ENCODE data around the gene PATJ.

PATJ gene

DNA sequence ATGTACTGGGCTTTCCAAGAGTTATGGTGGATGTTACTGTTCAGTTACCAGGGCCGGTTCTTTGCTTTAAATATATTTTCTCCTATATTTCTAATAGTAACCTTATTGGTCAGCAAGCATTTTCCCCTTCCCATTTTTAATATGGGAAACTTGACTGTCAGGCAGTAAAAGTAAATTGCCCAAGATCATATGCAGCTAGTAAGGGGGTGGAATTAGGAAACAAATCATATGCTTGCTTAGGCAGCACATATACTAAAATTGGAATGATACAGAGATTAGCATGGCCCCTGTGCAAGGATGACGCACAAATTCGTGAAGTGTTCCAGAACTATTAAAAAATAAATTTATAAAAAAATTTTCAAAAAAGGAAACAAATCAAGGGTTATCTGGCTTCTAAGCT lies 73.9 kb downstream of the PATJ start:
- no peak for DNase-seq (ENCODE audit: low read depth in 1 of 2, low spot score in 1 of 2)
- Histone ChIP-seq H3K27me3 (ENCODE audit: insufficient read depth, poor library complexity, severe bottlenecking) (peaks cover 2% of the 10 kb centered on the region), H3K27ac (replicated peaks) (no peak overlapping the region), H3K4me3 (replicated peaks; ENCODE audit: insufficient read depth, low read length) (no peak overlapping the region)
- TF ChIP-seq CTCF (IDR thresholded peaks at IDR 0.05; ENCODE audit: insufficient read depth, low read length), result no peak
- no peak for TF ChIP-seq GABPA (IDR thresholded peaks at IDR 0.05; ENCODE audit: low read depth)
- TF ChIP-seq, protein P1, sequence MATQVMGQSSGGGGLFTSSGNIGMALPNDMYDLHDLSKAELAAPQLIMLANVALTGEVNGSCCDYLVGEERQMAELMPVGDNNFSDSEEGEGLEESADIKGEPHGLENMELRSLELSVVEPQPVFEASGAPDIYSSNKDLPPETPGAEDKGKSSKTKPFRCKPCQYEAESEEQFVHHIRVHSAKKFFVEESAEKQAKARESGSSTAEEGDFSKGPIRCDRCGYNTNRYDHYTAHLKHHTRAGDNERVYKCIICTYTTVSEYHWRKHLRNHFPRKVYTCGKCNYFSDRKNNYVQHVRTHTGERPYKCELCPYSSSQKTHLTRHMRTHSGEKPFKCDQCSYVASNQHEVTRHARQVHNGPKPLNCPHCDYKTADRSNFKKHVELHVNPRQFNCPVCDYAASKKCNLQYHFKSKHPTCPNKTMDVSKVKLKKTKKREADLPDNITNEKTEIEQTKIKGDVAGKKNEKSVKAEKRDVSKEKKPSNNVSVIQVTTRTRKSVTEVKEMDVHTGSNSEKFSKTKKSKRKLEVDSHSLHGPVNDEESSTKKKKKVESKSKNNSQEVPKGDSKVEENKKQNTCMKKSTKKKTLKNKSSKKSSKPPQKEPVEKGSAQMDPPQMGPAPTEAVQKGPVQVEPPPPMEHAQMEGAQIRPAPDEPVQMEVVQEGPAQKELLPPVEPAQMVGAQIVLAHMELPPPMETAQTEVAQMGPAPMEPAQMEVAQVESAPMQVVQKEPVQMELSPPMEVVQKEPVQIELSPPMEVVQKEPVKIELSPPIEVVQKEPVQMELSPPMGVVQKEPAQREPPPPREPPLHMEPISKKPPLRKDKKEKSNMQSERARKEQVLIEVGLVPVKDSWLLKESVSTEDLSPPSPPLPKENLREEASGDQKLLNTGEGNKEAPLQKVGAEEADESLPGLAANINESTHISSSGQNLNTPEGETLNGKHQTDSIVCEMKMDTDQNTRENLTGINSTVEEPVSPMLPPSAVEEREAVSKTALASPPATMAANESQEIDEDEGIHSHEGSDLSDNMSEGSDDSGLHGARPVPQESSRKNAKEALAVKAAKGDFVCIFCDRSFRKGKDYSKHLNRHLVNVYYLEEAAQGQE (IDR thresholded peaks at IDR 0.05; ENCODE audit: insufficient replicate concordance, low read depth), result no peak

GRCh38 chr1:61818992-61819391 lies 76.7 kb downstream of the PATJ start:
- Histone ChIP-seq H3K27me3 (ENCODE audit: insufficient read depth, poor library complexity, severe bottlenecking) (peaks cover 2% of the 10 kb centered on the region), H3K27ac (replicated peaks) (no peak overlapping the region), H3K4me3 (replicated peaks; ENCODE audit: insufficient read depth, low read length) (no peak overlapping the region)
- no peak for TF ChIP-seq GABPA (IDR thresholded peaks at IDR 0.05; ENCODE audit: low read depth)
- TF ChIP-seq, protein P1 (IDR thresholded peaks at IDR 0.05; ENCODE audit: insufficient replicate concordance, low read depth), result no peak
- TF ChIP-seq SPI1 (IDR thresholded peaks at IDR 0.05; ENCODE audit: borderline replicate concordance, low read depth), result no peak
- no peak for TF ChIP-seq CTCF (IDR thresholded peaks at IDR 0.05; ENCODE audit: insufficient read depth, low read length)
- no peak for TF ChIP-seq POLR2AphosphoS5 (IDR thresholded peaks at IDR 0.05; ENCODE audit: low read depth)
- DNase-seq (ENCODE audit: low read depth in 1 of 2, low spot score in 1 of 2), result no peak

DNA sequence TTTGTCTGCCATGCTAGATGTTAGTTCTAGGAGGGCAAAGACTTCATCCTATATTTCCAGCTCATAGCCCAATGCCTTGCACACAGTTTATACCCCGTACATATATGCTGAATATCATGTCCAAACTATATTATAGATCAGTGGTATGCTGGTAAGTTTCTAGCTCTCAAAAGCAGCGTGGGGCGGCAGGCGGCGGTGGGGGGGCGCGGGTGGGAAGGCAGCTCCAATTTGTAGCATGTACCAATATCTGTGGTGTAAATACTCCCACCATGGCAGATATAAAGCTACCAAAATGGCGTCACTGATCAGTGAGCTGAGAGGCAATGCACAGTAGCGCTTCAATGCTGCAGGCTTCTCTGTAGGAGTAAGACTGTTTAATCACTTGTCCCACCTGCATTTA lies 77.1 kb downstream of the PATJ start:
- Histone ChIP-seq H3K4me3 (replicated peaks; ENCODE audit: insufficient read depth, low read length) (no peak overlapping the region), H3K27ac (replicated peaks) (no peak overlapping the region), H3K27me3 (ENCODE audit: insufficient read depth, poor library complexity, severe bottlenecking) (peaks cover 2% of the 10 kb centered on the region)
- TF ChIP-seq GABPA (IDR thresholded peaks at IDR 0.05; ENCODE audit: low read depth), result no peak
- no peak for TF ChIP-seq SPI1 (IDR thresholded peaks at IDR 0.05; ENCODE audit: borderline replicate concordance, low read depth)
- no peak for TF ChIP-seq CTCF (IDR thresholded peaks at IDR 0.05; ENCODE audit: insufficient read depth, low read length)
- TF ChIP-seq, protein P1 (IDR thresholded peaks at IDR 0.05; ENCODE audit: insufficient replicate concordance, low read depth), result no peak
- no peak for TF ChIP-seq POLR2AphosphoS5 (IDR thresholded peaks at IDR 0.05; ENCODE audit: low read depth)
- DNase-seq (ENCODE audit: low read depth in 1 of 2, low spot score in 1 of 2), result no peak

All from HL-60 (cell line).